Globus pallidus (tissue), 1 donor: ENCODE measurements around the gene ZMYM3.

Experiments
- DNase-seq: peaks from one replicate; pipeline ENCODE4 v3.0.0-alpha.2; 2015; ENCODE audit warnings: low spot score

The ZMYM3 gene

DNA sequence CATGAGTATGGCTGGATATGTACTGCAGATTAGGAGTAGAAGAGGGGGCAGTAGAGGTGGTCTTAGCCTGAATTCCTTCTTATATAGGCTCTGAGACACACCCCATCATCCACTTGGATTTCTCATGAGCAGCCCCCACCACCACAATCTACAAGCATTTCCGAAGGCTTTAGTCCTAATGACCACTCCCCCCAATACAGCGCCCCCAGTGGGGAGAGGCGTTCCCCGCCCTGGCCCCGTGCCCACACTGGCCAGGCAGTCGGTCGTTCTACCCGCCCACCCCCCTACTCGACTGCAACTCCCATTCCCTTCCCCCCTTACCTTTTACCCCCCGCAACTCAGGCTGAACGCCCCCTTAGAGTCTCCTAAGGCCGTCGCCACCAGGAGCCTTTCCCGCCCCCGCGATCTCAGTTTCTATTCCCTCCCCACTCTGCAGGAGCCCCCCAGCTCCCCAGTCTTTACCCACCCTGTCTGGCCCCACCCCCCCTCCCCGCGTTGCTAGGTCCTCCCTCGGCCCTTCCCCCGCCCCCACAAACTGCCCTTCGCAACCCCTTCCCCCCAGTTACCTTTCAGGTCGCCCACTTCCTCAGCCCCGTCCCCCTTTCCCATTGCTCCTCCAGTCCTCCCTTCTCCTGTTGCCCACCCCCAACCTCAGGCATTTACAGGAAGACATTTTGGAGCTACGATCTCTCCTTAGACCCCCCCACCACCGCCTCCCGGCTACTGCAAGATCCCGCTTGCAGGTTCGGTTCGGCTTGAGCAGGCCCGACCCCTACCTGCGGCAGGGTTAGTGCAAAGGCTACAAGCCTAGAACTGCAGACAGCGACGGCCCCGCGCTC is 468 bp downstream of the ZMYM3 start:
- DNase-seq, result peak; percentile 30

GRCh38 chrX:71252221-71252620 is 1.7 kb downstream of the ZMYM3 start:
- no peak for DNase-seq

GRCh38 chrX:71251466-71251973 is 2.4 kb downstream of the ZMYM3 start:
- no peak for DNase-seq

DNA sequence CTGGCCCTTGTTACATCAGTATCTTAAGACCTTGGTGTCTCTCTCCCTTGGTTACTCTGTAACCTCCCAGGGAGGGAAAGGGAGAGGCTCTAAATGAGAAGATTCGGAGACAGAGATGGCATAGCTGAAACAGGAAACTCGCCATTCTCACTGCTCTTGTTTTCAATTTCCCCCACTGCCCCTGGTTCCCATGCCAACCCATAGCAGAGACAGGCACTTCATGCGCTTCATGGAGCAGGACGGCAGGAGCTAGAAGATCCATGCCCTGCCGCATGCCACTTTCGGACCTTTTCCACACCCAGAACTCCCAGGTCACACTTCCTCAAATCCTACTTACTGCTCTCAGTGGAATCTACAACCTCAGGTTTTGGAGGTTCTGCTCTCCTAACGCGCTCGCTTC is 3.1 kb downstream of the ZMYM3 start:
- DNase-seq, result no peak

GRCh38 chrX:71245159-71245558 is 8.8 kb downstream of the ZMYM3 start:
- DNase-seq, result no peak

- no peak for DNase-seq
These were observed 9.4 kb downstream of the ZMYM3 start for GRCh38 chrX:71244359-71245128.

- DNase-seq, result no peak
These were observed 12.6 kb downstream of the ZMYM3 start for GRCh38 chrX:71241301-71241700.

DNA sequence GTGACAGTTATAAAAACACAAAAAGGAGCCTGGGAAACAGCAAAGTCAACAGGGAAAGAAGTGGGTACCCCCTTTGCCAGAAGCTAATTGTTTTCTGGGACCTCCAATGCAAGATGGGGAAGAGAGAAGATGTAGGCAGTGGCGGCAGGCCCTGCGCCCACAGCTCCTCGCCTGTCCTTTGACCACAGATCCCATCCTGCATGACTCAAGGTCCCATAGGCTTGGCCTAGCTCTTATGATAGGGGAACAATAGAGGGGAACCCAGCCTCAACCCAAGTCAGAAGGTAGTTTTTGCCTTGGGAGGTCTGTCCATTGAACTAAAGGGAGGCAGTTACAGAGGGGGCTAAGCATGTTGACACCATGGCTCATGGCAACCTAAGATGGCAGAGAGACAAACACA is 14.2 kb downstream of the ZMYM3 start:
- no peak for DNase-seq

DNA sequence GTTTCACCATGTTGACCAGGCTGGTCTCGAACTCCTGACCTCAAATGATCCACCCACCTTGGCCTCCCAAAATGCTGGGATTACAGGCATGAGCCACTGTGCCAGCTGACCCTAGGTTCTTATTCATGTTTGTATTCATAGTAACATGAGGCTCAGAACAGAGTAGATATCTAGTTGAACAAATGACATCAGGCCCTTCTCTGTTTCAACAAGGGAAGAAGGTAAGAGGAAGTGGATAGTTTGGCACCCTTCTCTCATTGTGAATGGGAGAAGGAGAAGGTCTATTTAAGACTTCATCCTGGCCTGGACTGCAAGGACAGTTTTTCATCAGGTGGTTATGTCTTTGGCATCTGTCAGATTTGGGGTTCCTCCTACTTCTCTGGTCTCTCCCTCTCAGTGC is 17.1 kb downstream of the ZMYM3 start:
- no peak for DNase-seq

DNA sequence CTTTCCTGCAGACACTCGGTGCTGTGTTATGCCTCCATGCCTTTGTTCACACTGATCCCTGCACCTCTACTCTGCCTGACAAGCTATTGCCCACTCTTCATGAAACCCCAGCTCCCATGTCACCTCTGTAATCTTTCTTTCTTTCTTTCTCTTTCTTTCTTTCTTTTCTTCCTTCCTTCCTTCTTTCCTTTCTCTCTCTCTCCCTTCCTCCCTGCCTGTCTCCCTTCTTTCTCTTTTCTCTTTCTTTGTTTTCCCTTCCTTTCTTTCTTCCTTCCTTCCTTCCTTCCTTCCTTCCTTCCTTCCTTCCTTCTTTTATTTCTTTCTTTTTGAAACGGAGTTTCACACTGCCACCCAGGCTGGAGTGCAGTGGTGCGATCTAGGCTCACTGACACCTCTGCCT is 18.5 kb downstream of the ZMYM3 start:
- no peak for DNase-seq

DNA sequence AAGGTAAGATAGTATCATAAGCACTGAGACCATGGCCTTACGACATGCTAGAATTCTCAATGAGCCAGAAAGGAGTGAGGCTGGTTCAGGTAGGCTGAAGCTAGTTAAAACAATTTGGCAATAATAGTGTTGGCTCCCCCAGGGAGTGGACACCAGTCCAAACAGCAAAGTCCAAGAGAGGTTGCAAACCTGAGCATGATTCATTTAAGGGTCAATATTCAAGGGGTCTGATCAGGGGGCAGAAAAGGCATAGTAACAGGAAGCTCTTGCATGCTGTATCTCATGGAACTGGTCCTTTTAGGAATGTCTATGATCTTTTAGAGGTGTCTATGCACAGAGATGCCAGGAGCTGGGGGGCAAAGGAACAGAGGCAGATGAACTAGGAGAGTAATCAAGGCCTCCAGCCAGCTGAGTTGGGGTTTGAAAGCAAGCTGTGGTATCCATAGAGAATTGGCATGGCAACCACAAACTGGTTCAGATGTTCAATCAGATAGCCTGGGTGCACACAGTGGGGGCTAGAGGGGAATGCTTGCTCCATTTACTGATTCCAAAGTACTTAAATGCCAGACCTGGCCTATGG is 25.8 kb downstream of the ZMYM3 start:
- DNase-seq, result no peak

DNA sequence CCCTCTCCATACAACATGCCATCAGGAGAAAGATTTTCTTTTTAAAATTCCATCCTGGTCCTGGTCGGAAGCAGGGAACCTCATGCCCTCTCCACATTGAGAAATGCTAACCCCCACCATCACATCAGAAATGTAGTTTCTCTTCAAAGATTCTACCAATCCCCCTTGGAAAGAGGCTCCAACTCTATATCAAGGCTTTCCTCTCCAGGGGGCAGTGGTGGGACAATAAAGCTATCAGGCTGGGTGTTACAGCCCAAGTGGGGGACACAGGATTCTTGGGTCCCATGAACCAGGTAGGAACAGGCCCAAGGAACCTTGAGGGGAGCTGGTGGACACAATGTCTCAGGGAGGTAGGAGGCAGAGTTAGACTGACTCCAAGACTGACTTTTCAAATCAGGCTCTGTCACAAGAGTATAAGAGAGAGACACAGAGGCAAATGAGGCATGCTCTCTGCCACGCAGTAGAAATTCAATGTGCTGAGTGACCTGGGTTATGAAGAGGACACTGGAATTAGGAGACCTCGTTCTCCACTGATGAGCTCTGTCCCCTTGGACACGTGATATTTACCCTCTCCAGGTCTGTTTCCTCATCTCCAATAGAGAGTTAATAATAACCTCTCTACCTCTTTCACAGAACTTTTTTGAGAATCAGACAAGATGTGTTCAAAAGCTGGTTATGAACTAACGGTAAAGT is 26.4 kb downstream of the ZMYM3 start:
- DNase-seq, result no peak

- DNase-seq, result peak; percentile 3
These were observed 28.3 kb downstream of the ZMYM3 start for GRCh38 chrX:71225676-71226075.

- DNase-seq, result peak; percentile 3
These were observed 28.9 kb downstream of the ZMYM3 start for GRCh38 chrX:71225009-71225408.

- DNase-seq, result peak; percentile 4
These were observed 29.7 kb downstream of the ZMYM3 start for GRCh38 chrX:71224098-71224708.

GRCh38 chrX:71222929-71223328 is 31.0 kb downstream of the ZMYM3 start, which contains the start of gene GJB1:
Gene GJB1, plus strand, starts transcription at chrX:71223224. Its CDS starts 484 bp downstream, at chrX:71223708.
- peak; percentile 90 for DNase-seq

DNA sequence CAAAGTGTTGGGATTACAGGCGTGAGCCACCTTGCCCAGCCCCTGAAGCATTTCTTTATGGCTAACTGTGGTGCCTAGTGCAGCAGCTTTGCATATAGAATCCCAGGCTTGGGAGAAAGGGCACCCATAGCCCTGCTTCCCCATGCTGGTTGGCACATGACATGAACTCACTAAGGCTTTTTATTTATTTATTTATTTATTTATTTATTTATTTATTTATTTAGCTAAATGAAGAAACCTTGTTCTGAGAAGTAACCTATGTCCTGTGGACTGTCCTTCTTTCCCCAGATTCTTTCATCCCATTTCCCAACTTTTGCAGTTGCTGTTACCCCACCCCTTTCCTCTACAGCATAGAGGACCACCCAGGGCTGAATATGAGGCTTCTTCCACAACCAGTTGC is 32.8 kb downstream of the ZMYM3 start:
- DNase-seq, result no peak

- DNase-seq, result no peak
These were observed 36.6 kb downstream of the ZMYM3 start for GRCh38 chrX:71217298-71217697.

- DNase-seq, result no peak
These were observed 37.5 kb downstream of the ZMYM3 start for GRCh38 chrX:71216485-71216884.

DNA sequence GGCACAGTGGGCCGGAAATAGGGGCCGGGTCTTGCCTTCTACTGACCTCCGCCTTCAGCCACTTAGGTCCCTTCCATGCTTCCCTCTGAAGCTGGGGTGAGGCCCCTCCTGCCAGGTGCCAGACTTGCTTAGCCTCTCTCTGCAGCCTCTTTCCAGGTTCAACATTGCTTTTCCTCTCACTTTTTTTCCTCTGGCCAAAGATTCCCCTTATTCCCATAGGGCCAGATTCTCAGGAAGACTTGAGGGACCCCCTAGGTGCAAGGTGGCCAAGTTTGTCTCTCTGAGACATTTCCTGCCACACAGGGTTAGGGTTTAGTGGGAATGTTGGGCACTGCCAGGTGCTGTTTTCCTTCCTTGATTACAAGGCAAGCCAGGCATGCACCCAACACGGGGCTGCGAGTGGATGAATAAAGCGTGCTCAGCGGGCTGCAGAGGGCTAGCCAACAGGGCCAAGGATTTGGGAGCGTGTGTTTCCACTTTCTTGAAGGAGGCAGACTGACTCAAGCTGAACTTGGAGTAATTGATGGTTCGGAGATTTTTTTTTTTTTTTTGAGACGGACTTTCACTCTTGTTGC is 38.5 kb downstream of the ZMYM3 start:
- no peak for DNase-seq
